NCI-H2107 (cell line): Measurements from ENCODE around the gene SBF2.

ENCODE experiments used
- DNase-seq: peaks from one replicate; lab custom pipeline; 2025; lab: John Stamatoyannopoulos, UW

The SBF2 gene

DNA sequence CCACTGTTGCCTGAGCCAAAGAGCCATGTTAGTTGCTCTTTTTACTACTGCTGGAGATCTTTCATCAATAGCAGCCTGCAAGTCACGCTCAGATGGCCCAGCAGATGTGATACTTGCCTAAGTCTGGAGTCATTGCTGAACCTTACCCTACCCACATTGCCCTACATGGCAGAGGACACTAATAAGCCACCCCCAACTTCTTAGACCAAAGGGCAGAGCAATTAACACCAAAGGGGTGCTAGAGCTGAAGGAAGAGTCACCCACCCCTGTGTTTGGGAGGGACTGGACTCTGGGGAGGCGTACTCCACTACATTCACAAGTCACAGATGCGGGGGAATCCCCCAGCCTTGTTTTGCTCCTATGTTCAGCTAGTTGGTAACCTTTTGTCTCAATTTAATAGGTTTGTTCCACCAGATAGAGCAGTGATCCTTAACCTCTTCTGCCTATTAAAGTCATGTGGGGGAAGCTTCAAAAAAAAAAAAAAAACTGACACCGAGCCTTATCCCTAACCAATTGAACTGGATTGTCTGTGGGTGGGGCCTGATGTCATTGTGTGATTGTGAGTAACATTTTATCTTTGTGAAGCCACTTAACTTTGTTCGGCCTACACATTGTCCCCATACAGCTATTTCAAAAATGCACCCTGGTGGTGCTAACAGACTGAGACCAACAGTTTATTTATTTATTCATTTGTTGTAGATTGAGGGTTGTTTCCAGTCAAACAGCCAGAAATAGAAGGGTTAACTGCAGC lies 23.9 kb upstream of the SBF2 start:
- DNase-seq = no peak

DNA sequence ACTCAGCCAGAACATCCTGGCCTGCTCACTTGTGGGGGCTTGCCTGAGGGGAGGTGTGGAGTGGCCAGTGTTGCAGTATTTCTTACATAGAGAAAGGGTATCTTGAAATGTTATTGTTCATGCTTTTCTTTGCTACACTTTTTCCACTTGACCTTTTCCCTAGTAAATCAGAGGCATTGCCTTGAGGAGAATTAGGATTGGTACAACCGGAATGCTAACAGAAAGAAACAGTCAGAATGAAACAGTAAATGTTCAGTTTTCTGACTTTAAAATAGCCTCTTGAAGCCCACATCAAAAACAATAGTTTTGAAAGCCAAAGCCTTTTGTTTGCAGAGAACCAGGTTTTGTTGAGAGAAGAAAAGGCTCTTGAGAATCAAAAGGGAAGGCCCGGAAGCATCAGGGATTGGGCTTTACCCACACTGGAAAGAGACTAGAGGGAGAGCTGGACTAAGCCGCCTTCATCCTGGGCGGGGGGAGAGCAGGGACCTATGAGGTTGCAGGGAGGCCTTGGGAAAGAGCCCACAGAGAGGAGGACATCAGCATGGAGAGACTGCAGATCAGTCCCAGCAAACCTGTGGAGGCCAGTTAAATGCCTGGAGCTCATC lies 23.2 kb upstream of the SBF2 start:
- no peak for DNase-seq

DNA sequence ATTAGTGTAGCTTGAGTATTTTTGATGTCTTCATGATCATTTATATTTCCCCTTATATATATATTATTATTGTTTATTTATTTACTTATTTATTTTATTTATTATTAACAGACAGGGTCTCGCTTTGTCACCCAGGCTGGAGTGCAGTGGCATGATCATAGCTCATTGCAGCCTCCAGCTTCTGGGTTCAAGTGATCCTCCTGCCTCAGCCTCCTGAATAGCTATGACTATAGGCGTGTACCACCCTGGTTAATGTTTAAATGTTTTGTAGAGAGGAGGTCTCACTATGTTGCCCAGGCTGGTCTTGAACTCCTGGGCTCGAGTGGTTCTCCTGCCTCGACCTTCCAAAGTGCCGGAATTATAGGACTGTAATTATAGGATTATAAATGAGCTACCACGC lies 21.1 kb upstream of the SBF2 start:
- DNase-seq = no peak

DNA sequence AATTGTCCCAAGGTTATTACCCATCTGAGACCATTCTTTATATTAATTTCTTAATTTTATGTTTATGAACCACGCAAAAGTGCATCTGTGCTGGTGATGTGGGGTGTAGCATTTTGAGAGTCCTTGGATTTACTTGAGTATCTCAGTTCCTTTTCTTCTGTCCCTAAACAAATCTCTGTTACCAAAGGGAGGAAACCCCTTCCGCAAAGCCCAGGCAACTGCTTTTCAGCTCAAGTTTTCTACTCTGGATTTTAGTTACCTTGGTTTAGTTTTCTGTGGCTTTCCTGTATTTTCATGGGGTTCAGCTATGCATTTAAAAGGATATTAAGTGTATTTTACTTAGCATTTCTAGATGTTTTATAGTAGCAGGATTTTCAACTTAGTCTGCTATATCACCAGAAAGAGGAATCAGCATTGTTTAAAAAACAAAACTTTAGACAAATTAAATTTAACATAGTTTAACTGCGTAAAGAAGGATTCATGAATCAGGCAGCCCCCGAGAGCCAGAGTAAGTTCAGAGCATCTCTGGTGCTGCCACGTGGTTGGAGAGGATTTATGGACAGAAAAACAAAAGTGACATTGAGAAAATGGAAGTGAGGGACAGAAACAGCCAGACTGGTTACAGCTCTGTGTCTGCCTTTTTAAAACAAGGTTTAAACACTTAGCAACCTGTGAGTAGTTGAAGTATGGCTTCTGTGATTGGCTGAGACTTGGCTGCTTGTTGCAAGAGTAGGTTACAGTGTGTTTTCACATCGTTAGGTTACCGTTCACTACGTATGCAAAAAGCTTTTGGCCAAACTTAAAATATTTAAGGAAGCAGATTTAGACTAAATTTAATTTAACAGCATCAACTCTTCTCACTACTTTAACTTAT lies 20.4 kb upstream of the SBF2 start:
- no peak for DNase-seq

DNA sequence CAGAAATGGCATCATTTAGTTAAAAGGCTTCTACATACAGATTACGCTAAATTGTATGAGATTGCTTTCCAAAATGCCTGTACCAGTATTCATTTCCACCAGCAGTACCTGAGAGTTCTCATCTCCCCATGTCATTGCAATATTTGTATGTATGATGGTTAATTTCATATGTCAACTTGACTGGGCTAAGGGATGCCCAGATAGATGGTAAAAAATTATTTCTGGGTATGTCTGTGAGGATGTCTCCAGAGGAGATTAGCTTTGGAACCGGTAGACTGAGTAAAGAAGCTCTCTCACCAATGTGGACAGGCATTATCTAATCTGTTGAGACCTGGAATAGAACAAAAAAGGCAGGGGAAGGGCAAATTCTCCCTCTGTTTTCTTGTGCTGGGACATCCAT lies 17.8 kb upstream of the SBF2 start:
- DNase-seq = no peak

DNA sequence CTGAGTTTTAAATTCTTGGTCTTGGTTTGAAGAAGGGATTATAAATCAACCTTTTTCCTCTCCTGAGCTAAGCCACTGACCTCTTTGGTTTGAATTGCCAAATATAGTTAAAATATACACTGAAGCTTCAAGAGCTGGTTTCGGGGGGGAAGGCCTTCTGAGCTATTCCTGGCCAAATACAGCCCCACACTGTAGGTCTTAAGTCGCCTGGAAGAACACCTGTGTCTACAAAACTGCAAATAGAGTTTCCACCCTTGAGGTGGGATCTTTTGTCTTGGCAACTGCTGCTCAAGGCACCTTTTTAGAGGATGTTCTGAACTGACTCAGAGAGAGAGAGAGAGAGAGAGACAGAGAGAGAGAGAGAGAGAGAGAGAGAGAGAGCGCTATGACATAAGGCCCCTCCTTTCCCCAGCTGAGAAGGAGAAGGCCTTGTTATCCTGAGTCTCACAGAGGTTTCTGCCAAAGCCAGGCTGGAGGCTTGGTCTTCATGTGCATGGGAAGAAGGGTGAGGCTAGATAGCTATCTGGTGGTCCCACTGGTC lies 16.4 kb upstream of the SBF2 start:
- no peak for DNase-seq

DNA sequence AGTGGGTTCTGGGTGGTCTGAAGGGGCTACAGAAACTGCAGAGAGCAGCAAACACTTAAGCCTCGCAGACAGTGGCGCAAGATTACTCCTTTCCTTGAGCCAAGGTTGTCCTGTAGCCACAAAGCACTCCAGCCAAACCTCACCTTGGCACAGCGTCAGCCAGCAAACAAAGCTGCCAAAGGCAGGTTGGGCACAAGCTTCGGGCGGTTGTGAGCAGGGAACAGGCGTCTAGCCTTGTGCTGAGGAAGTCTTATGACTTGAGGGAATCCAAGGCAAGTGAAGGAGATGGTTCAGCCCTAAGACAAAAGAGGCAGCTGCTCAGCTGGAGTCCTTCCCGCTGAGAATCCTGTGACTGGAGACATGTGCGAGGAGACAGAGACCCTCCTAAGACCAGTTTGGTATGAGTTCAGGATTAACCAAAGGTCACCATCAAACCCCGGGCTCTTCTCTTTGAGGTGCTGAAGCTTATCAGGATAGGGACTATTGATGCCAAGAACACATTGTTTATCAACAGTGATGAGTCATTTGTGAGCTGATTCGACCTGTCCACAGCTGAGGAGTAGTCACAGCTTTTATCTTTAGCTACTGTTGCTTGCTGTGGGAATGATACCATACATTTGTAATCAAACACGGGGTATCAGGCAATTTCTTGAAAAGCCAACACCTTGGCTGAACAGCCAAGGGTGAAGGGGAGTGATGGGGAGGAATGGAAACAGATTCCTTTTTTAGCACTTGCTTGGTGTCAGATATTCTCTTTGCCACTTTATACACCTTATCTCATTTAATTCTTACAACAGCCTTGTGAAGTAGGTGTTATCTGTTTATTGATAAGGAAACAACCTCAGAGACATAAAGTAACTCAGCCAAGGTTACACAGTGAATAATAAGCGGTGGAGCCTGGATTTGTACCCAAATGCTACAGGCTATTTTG lies 15.4 kb upstream of the SBF2 start:
- DNase-seq = no peak

DNA sequence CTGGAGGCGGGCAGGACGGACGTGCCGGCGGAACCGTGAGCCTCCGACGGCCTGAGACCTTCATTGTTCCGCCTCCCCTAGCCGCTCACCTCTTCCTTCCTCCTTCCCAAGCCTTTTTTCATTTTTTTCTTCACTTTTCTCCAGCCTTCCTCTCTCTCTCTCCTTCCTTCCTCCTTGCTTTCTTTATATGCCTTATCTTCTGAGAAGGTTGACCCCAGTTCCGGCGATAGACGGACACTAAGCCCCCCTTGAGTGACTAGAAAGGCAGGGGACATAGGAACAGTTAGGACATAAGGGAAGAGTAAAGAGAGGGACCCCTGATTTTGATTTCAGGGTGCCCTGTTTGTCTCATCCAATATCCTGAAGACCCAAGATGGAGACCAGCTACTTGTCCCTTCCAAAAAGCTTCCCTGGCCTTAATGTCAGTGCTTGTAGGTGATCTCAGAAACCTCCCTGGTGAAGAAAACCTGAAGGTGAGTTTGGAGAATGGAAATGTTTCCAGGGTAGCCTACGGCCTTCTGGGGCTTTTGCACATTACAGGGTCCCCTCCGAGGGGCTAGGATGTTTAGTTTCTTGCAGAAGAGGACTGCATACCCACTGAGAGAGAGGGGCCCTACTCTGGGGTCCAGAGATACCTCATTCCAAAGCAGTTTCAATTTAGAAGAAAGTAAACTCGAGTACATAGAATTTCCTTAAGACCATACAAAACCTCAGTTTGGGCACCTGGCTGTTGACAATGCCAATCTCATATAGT lies 14.4 kb upstream of the SBF2 start:
- DNase-seq = no peak

DNA sequence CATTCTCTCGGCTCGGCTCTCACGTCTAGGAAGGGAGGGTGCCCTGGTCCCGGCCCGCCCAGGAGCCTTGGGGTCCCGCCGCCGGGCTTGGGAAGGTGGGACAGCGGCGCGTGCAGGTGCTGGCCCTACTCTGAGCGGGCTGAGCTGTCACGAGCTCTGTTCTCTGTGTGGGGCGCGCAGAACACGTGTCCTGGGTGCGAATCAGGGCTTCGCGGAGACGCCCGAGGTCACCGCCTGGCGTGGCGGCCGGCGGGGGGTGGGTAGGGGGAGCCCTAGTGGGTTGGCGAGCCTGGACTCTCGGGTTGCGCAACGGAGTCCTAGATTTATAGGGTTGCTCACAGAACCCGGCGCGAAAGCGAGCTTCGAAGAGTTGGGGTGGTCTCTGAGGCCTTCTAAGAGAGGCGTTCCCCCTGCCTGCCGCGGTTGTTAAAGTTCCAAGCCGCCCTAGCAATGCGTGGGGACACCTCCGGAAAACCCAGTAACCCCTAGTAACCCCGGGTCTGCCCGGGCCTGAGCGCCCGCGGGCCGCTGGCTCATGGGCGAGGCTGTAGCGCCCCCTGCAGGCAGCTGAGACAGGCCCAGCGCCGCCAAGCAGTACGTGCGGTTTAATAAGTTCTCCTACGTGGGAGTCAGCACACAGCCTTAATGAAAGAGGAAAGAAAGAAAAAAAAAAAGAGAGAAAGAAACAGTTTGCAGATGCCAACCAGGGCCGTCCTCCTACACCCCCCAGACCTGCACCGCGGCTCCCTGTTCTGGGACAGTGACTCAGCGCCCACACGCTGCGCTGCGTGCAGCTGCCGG lies 13.6 kb upstream of the SBF2 start:
- no peak for DNase-seq

DNA sequence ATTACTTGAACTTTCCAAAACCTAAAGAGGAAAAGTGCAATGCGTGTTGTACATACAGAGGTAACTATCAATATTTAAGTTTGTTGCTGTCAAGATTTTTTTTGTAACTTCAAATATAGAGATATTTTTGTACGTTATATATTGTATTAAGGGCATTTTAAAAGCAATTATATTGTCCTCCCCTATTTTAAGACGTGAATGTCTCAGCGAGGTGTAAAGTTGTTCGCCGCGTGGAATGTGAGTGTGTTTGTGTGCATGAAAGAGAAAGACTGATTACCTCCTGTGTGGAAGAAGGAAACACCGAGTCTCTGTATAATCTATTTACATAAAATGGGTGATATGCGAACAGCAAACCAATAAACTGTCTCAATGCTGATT lies 13.0 kb upstream of the SBF2 start:
- no peak for DNase-seq

DNA sequence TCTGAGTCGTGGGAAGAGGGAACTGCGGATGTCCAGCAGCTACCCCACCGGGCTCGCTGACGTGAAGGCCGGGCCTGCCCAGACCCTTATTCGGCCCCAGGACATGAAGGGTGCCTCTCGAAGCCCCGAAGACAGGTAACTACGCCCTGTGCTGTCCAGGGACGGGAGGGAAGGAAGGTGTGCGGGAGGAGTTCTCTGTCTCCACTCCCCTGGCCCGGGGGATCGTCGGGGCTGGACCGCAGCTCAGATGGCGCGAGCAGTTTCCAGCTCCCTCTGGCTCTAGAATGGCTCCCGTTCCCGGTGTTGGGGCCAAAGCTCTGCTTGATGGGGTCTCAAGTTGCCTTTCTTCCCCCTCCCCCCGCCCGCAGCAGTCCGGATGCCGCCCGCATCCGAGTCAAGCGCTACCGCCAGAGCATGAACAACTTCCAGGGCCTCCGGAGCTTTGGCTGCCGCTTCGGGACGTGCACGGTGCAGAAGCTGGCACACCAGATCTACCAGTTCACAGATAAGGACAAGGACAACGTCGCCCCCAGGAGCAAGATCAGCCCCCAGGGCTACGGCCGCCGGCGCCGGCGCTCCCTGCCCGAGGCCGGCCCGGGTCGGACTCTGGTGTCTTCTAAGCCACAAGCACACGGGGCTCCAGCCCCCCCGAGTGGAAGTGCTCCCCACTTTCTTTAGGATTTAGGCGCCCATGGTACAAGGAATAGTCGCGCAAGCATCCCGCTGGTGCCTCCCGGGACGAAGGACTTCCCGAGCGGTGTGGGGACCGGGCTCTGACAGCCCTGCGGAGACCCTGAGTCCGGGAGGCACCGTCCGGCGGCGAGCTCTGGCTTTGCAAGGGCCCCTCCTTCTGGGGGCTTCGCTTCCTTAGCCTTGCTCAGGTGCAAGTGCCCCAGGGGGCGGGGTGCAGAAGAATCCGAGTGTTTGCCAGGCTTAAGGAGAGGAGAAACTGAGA lies 12.2 kb upstream of the SBF2 start:
- DNase-seq = no peak

DNA sequence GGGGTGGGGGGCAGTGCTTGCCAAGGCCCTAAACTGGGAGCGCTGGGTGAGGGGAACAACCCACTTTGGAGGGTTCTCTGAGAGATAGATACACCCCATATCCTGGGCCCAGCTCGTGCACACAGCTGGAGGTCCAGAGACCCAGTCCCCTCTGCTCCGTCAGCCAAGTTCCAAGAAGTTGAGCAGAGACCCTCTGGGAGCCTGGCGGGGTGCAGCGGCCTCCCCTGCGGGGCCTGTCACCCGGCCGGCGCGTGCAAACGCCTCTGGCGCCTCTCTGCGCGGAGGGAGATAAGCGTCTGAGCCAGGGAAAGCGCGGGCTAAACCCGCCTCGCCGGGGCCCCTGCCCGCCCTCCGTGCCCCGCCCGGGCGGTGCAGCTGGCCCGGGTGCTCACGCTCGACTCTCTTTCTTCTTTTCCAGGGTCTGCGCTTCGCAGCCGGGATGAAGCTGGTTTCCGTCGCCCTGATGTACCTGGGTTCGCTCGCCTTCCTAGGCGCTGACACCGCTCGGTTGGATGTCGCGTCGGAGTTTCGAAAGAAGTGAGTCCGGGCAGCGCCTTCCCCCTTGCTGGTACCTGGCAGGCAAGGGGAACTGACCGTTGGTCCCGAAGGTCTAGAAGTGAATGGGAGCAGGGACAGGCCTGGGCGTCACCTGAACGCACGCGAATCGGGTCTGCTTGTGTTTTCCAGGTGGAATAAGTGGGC lies 11.4 kb upstream of the SBF2 start:
- no peak for DNase-seq

DNA sequence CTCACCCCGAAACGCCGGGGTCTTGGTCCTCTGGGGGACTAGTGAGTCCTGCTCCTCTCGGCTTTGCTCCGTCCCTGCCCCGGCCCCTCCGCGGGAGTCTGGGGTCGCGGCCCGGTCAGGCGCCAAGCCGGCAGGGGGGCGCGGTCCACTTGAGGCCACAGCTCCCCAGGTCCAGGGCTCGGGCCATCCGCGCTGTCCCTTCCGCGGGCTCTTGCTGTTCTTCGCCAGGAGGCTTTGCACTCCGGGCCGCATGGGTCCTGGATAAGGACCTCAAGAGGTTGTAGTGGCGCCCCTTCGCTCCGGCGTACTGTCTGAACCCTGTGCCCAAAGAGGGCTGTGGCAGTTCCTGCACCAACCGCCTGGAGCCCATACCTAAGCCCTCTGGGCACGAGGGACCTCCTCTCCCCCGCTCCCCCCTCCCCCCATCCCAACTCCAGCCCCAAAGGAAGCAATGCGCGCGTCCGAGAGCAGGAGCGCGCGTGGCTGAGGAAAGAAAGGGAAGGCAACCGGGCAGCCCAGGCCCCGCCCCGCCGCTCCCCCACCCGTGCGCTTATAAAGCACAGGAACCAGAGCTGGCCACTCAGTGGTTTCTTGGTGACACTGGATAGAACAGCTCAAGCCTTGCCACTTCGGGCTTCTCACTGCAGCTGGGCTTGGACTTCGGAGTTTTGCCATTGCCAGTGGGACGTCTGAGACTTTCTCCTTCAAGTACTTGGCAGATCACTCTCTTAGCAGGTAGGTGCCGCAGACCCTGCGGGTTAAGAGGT lies 10.7 kb upstream of the SBF2 start, which contains the start of gene ADM:
Gene ADM, plus strand, starts transcription at position 579 of the 767 bp plus-strand sequence. CDS start 628 bp downstream, outside the sequence.
- DNase-seq = no peak

DNA sequence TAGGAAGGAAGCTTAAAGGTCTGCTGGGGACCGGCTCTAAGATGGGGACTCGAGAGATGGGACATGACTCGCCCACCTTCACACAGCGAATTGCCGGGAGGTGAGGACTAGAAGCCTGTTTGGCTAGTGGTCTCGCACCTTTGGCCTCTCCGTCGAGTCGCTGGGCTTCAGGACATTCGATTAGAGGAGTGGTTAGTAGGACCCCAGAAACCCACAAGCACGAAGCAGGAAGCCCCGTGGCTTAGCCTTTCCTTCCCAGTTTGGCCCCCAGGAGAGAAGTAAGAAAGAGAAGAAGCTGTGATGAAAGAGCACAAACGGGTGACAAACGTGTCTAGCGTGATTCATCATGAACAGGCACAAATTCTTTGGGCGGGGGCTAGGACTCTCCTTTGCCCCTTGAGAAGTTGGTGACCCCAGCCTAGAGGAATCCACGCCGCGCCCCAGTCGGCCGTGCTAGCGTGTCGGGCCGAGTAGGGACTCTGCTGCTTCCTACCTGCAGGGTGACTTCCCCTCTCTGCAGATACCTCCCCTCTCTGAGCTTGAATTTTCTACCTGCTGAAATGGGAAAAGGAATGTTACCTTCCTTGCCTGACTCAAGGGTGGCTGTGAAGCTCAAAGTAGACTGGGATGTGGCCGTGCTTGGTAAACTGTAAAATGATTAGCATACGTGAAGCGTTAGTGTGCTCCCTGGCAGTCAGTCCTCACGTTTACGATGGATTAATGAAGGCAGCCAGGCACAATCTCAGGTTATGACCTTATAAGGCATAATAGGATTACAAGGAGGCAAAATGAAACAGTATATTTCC lies 9.7 kb upstream of the SBF2 start:
- DNase-seq = no peak

DNA sequence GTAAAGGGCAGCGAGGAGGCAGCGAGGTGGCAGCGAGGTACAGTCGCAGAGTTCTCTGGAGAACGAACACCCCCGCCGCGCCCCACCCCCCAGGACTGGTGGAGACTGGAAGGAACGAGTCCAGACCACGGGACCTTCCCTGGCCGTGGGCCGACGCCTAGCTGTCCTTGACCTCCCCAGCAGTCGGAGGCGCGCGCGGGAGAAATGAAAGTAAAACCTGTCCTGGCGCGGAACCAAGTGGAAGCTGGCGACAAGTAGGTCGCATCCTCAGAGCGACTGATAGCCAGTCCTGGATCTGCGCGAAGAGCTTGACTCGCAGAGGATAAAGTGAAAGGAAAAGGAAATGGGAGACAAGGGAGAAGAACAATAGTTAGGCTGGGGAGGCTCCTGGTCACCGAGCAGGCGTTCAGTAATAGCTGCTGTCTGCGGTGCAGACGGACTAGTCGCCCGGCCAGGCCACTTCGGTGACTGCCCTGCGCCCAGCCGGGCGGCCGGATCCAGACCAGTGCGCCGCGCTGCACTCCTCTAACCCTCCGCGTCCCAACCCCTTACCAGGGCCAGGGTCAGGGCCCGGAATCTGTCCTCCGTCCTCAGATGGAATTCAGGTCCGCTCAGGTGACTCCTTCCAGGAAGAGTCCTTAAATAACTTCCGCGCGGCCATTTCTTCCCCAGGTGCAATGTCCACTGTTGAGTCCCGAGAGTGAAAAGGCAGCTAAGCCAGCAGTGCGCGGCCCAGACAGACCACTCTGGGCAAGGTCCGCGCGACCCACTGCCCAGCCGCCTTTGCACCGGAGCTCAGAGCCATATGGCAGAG lies 8.9 kb upstream of the SBF2 start:
- DNase-seq = no peak

DNA sequence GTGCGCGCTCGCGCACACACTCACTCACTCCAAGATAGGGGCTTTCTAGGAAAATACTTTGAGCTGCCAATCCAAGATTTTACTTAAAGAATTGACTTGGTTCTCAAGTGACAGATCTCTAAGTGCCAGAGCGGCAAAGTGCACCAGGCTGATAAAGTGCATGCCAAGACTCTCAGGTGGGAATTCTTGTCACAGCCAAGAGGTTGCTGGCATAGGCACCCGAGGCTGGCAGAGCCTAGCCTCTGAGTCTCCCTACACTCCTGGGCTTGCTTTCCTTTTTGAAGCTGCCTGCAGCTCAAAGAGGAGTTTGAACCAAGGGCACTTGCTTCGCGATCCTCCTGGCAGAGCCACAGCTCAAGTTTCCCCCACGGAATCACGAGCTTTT lies 8.3 kb upstream of the SBF2 start:
- DNase-seq = no peak
